ENCODE measurements around the gene VTI1B.

DNA sequence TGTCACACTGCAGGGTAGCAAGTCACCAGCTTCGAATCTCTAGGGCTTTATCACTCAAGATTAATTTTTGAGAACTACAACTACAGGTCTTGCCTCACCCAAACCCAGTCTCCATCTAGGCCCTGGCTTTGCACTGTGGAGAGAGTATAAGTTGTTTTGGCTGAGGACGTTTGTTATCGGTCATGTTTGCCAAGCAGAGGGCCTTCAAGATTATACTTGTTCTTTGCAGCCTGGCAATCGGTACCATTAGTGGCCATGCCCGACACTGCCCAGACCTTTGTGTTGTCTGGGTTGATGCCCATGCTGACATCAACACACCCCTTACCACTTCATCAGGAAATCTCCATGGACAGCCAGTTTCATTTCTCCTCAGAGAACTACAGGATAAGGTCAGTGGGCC is 29.0 kb downstream of the VTI1B start:
- TF ChIP-seq POLR2AphosphoS5 (IDR thresholded peaks at IDR 0.05; ENCODE audit: low read depth) (no peak), EZH2phosphoT487 (IDR thresholded peaks at IDR 0.05; ENCODE audit: unreplicated experiment) (no peak), EZH2 (IDR thresholded peaks at IDR 0.05; ENCODE audit: low read depth, unreplicated experiment) (no peak)
- TF ChIP-seq, protein P1, sequence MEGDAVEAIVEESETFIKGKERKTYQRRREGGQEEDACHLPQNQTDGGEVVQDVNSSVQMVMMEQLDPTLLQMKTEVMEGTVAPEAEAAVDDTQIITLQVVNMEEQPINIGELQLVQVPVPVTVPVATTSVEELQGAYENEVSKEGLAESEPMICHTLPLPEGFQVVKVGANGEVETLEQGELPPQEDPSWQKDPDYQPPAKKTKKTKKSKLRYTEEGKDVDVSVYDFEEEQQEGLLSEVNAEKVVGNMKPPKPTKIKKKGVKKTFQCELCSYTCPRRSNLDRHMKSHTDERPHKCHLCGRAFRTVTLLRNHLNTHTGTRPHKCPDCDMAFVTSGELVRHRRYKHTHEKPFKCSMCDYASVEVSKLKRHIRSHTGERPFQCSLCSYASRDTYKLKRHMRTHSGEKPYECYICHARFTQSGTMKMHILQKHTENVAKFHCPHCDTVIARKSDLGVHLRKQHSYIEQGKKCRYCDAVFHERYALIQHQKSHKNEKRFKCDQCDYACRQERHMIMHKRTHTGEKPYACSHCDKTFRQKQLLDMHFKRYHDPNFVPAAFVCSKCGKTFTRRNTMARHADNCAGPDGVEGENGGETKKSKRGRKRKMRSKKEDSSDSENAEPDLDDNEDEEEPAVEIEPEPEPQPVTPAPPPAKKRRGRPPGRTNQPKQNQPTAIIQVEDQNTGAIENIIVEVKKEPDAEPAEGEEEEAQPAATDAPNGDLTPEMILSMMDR (conservative IDR thresholded peaks at IDR 0.05; ENCODE audit: low read depth in 2 of 2) = no peak
